NT2/D1 (cell line): ENCODE measurements around the gene CLEC11A.
"Not testable (repeated sequence)": the region's sequence is repeated elsewhere in the genome, so short reads cannot be mapped to it uniquely, and the experiment has no call there.

Experiments used
- DNase-seq: peaks from one replicate; pipeline ENCODE4 v3.0.0-alpha.2; 2011; ENCODE audit warnings: low read depth, low spot score
- H3K27me3 ChIP-seq: 2 replicates; pipeline ENCODE4 v1.6.0; 2011; ENCODE audit warnings: mild to moderate bottlenecking; ENCODE audit not compliant: insufficient read length, insufficient read depth
- H3K36me3 ChIP-seq: 2 replicates; pipeline ENCODE4 v1.6.1; 2011; ENCODE audit warnings: mild to moderate bottlenecking, low read length, mixed read lengths; ENCODE audit not compliant: insufficient read depth, insufficient read length
- H3K4me1 ChIP-seq: 2 replicates; pipeline ENCODE4 v1.5.1; 2011; ENCODE audit not compliant: insufficient read depth, insufficient read length
- H3K4me3 ChIP-seq: 2 replicates; pipeline ENCODE4 v1.5.1; 2011; ENCODE audit warnings: low read depth; ENCODE audit not compliant: insufficient read length
- H3K9ac ChIP-seq: 2 replicates; pipeline ENCODE4 v1.6.0; 2011; ENCODE audit warnings: low read depth; ENCODE audit not compliant: insufficient read length
- H3K9me3 ChIP-seq: 2 replicates; pipeline ENCODE4 v1.5.1; 2011; ENCODE audit warnings: mild to moderate bottlenecking, low read length; ENCODE audit not compliant: insufficient read depth
- SUZ12 ChIP-seq: IDR thresholded peaks from 2 replicates; pipeline ENCODE4 v1.6.1; 2011; ENCODE audit not compliant: insufficient read length, insufficient read depth; ENCODE audit errors: extremely low read depth
- YY1 ChIP-seq: IDR thresholded peaks from 2 replicates; pipeline ENCODE4 v1.6.1; 2011; ENCODE audit not compliant: insufficient read length, insufficient read depth
- ZNF274 ChIP-seq: IDR thresholded peaks from 2 replicates; pipeline ENCODE4 v1.6.1; 2011; ENCODE audit warnings: mild to moderate bottlenecking, low read depth, low read length

Gene CLEC11A

DNA sequence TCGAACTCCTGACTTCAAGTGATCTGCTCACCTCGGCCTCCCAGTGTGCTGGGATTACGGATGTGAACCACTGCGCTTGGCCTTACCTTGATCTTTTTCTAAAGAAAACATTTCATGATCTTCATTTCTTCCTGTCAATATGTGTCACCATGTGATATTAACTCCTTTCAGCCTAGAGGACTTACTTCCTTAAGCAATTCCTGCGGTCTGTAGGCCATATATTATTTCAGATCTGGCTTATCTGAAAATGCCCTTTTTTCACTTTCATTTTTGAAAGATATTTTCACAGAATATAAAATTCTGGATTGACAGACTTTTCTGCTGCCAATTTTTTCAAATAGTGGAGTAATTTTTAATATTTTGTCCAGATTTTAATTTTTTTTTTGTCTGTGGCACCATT, 45.1 kb downstream of the CLEC11A start:
- Histone ChIP-seq H3K9ac (no peak overlapping the region), H3K4me1 (peaks cover 2% of the 10 kb centered on the region), H3K4me3 (no peak overlapping the region), H3K9me3 (no peaks in the 10 kb centered on the region), H3K36me3 (no peaks in the 10 kb centered on the region), H3K27me3 (no peaks in the 10 kb centered on the region)
- no peak for DNase-seq
- TF ChIP-seq YY1, result no peak
- TF ChIP-seq SUZ12, result no peak
- TF ChIP-seq ZNF274, result no peak

DNA sequence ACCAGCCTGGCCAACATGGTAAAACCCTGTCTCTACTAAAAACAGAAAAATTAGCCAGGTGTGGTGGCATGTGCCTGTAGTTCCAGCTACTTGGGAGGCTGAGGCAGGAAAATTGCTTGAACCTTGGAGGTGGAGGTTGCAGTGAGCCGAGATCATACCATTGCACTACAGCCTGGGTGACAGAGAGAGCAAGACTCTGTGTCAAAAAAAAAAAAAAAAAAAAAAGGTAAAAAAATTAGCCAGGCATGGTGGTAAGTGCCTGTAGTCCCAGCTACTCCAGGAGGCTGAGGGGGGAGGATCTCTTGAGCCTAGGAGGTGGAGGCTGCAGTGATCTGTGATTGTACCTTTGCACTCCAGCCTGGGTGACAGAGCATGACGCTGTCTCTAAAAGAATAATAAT, 47.0 kb downstream of the CLEC11A start, which contains the start of gene GPR32:
GPR32 (plus strand) TSS at position 301 of the 400 bp plus-strand sequence. CDS start 137 bp downstream, outside the sequence.
- not testable (repeated sequence) for H3K4me1 ChIP-seq, H3K4me3 ChIP-seq, DNase-seq, H3K9me3 ChIP-seq, H3K9ac ChIP-seq, H3K36me3 ChIP-seq, H3K27me3 ChIP-seq

DNA sequence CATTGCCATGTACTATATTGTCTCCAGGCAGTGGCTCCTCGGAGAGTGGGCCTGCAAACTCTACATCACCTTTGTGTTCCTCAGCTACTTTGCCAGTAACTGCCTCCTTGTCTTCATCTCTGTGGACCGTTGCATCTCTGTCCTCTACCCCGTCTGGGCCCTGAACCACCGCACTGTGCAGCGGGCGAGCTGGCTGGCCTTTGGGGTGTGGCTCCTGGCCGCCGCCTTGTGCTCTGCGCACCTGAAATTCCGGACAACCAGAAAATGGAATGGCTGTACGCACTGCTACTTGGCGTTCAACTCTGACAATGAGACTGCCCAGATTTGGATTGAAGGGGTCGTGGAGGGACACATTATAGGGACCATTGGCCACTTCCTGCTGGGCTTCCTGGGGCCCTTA, 47.7 kb downstream of the CLEC11A start:
- no peaks in the 10 kb centered on the region for H3K4me1 ChIP-seq
- H3K9ac ChIP-seq, result no peak overlapping the region
- peaks cover 7% of the 10 kb centered on the region for H3K27me3 ChIP-seq
- TF ChIP-seq SUZ12, result no peak
- TF ChIP-seq YY1, result no peak
- TF ChIP-seq ZNF274, result no peak
- no peak overlapping the region for H3K4me3 ChIP-seq
- no peak for DNase-seq
- no peaks in the 10 kb centered on the region for H3K9me3 ChIP-seq
- H3K36me3 ChIP-seq, result no peaks in the 10 kb centered on the region

DNA sequence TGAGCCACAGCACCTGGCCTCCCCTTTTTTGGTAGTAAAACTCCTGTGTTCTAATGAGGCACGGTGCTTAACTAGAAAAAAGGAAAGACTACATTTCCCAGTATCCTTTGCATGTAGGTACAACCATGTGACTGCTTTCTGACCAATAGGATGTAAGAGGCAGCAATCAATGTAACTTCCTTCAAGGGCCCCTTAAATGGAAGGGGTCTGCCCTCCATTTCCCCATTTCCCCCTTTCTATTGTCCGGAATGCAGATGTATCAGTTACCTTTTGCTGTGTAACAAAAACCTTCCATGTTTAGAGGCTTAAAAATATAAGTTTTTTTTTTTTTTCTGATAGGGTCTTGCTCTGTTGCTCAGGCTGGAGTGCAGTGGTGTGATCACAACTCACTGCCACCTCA, 49.3 kb downstream of the CLEC11A start:
- TF ChIP-seq ZNF274, result no peak
- no peak for TF ChIP-seq SUZ12
- no peak for TF ChIP-seq YY1
- DNase-seq, result no peak
- H3K27me3 ChIP-seq, result peaks cover 22% of the 10 kb centered on the region
- H3K4me3 ChIP-seq, result no peak overlapping the region
- no peaks in the 10 kb centered on the region for H3K9me3 ChIP-seq
- H3K4me1 ChIP-seq, result no peaks in the 10 kb centered on the region
- no peaks in the 10 kb centered on the region for H3K36me3 ChIP-seq
- H3K9ac ChIP-seq, result no peak overlapping the region

DNA sequence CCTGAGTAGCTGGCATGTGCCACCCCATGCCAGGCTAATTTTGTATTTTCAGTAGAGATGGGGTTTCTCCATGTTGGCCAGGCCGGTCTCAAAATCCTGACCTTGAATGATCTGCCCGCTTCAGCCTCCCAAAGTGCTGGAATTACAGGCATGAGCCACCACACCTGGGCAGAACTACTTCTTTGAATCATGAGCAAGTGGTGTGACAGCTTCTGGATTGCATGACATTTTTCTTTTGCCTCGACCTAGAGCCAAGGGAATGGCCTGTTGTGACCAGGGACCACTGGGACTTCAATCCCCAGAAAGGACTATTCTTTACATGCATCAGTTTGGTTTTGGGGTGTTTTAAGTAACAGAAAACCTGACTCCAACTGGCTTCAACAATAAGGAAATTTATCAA, 49.7 kb downstream of the CLEC11A start:
- H3K4me3 ChIP-seq, H3K36me3 ChIP-seq, DNase-seq, H3K4me1 ChIP-seq, H3K9ac ChIP-seq, H3K9me3 ChIP-seq: not testable (repeated sequence)
- peaks cover 23% of the 10 kb centered on the region for H3K27me3 ChIP-seq

DNA sequence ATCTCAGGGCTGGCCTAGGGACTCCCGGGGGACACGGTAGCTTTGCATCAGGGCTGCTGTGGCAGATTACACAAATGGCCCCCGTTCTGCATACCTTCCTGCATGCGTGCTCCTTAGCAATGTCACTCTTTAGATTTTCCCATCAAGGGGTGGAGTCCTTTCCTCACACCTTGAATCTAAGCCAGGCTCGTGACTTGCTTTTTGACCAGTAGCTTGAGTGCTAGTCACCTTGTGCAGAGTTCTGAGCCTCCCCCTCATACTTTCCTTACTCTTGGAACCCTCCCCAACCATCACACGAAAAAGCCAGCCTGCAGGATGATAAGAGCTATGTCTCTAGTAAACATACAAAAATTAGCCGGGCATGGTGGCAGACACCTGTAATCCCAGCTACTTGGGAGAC, 50.3 kb downstream of the CLEC11A start:
- peaks cover 23% of the 10 kb centered on the region for H3K27me3 ChIP-seq
- not testable (repeated sequence) for H3K4me3 ChIP-seq, H3K9ac ChIP-seq, H3K36me3 ChIP-seq, H3K4me1 ChIP-seq, H3K9me3 ChIP-seq, DNase-seq
